ENCODE data around the gene PARN.
"Not testable (repeated sequence)": the region's sequence is repeated elsewhere in the genome, so short reads cannot be mapped to it uniquely, and the experiment has no call there.

Gene PARN

GRCh38 chr16:14427371-14427948 lies 202.6 kb downstream of the PARN start:
- no peak for TF ChIP-seq CTCF (conservative IDR thresholded peaks at IDR 0.05)
- H3K27ac ChIP-seq = no peak overlapping the region

- H3K27ac ChIP-seq = no peak overlapping the region; the same call in 1 of the 2 replicates
- TF ChIP-seq CTCF (conservative IDR thresholded peaks at IDR 0.05) = no peak
These were observed 205.5 kb downstream of the PARN start for GRCh38 chr16:14424595-14424994.

DNA sequence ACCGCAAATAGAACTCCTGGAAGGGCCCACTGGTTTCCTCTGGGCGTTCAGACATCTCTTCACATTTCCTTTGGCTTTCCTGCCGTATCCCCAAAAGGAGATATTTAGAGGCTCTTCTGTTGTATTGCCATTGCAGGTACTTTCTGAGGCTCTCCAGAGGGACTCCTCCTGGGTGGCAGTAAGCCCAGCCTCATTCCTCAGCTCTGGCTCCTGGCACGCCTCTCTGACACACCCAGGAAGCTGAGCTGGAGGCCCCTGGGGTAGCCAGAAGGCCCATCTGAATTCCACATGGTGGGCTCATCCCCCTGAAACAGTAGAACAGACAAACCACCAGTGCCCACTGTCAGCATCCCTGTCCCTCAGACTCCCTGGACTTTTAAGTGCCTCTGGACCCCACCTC lies 206.7 kb downstream of the PARN start:
- H3K27ac ChIP-seq = no peak overlapping the region
- TF ChIP-seq CTCF (conservative IDR thresholded peaks at IDR 0.05) = no peak

DNA sequence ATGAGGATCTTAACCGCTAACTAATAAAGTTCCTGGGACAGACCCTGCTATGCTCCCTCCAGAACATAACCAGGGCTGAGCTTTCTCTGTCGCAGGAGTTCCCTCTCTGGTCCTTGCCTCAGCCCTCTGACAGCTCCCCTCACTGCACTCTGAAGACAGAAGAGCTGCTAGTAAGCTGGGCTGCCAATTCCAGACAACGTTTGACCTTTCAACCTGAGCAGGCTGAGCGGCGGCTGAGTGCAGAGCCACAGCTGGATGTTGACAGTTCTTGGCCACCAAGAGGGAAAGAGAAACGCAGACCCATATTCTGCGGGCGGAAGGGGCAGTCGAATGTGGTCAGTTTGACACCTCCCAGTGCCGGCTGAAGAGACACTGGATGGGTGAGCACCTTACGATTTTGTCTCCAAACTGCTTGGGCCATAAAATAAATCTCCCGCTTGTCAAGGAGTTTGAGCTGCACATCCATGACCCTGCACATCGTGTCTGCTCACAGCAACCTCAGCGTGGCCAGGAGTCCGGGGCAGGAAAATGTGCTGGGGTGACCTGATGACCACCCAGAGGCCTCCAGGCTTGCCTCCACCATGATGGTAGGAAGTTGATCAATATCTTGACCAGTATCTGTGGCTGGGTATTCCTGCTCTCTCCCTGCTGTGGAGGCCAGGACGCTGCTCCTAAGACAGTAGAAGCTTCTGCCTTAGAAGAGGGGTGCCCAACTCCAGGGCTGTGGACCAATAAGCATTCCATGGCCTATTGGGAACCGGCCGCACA lies 209.2 kb downstream of the PARN start:
- no peak for TF ChIP-seq CTCF (conservative IDR thresholded peaks at IDR 0.05)
- H3K27ac ChIP-seq = no peak overlapping the region

GRCh38 chr16:14420243-14420642 lies 209.8 kb downstream of the PARN start:
- not testable (repeated sequence) for H3K27ac ChIP-seq

DNA sequence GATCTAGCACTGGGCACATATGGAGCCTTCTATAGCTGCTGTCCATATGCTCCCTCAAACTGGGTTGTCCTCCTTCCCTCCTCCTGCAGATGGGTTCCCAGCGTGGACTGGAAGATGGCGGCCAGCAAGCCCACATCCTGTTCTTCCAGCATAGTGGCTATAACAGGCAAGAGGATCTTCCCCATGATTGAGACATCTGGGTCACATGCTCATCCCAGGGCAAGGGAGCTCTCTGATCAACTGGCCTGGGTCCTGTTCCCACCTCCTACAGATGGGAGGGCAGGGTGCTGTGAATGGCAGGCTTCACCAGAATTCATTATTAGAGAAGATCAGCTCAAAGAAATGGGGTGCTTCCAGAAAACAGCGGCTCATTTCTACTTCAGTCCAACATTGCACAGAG lies 210.2 kb downstream of the PARN start:
- TF ChIP-seq CTCF (conservative IDR thresholded peaks at IDR 0.05) = no peak

GRCh38 chr16:14418795-14419225 lies 211.2 kb downstream of the PARN start:
- TF ChIP-seq CTCF (conservative IDR thresholded peaks at IDR 0.05) = no peak
- H3K27ac ChIP-seq = peak overlapping the region; percentile 38; the same call in 1 of the 2 replicates

More for the DNA sequence above, 210.2 kb downstream of the PARN start:
- no peak overlapping the region for H3K27ac ChIP-seq

DNA sequence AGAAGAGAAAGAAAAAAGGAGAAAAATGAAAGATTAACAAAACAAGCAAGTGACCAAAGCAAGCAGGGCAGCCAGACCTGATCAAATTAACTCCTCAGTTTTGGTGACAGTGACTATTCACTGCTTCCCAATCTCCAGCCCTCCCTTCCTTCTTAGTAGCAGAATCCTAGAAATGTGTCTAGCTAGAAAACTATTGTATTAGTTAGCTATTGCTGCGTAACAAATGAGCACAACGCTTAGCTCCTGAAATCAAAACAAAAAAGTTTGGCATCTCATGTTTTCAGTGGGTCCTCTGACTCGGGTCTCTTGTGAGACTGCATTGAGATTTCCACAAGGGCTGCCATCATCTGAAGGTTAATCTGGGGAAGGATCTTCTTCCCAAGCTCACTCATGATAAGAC lies 213.9 kb downstream of the PARN start:
- no peak for TF ChIP-seq CTCF (conservative IDR thresholded peaks at IDR 0.05)
- no peak overlapping the region for H3K27ac ChIP-seq
